Ovary (tissue), 3 donors: ENCODE measurements around the gene SNHG17.

Source experiments
- POLR2A ChIP-seq: fragments of 450-650 bp; IDR thresholded peaks from one replicate; pipeline ENCODE4 v1.6.1; 2017; ENCODE audit warnings: antibody characterized with exemption, mild to moderate bottlenecking, moderate library complexity
- TF ChIP-seq, protein P1 (sequence below), 3 donors: fragments of 450-650 bp in 2 of 3; fragments of 200-600 bp in 1 of 3; IDR thresholded peaks; one replicate each; pipeline versions ENCODE4 v1.5.1 to v1.8.0; 2016 to 2022; ENCODE audit warnings: antibody characterized with exemption in 3 of 3, mild to moderate bottlenecking in 1 of 3
- donor health status: DM: no; HTN: no; CAD: no.

DNA sequence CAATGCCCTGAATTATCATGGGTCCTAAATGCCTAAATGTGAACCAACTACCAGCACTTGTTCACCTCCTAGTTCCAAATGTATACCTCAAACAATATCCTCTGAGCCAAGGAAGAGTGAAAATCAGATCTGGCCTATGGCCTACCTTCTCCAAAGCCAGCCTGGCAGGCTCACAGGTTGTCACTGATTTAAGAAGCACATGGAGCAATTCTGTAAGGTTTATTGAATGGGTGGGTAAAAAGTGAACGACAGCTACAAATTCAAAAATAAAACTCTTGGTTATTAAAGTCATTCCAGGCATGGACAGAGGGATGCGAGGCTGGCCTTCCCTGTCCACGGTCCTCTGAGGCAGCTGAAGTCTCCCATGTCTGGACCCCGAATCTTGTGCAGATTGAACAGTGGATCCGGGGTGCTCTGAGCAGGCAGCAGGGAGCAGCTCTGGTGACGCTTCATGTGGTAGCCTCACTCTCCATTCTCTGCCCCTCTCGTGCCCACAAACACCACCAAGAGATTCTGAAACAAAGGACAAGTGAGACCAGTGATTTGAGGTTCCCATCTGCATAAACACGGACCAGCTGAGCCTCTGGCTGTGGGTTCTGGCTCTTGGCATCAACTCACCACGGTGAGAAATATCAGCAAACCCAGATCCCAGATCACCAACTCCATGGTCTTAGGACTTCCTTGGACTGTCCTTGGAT lies 14.6 kb downstream of the SNHG17 start:
- TF ChIP-seq, protein P1, sequence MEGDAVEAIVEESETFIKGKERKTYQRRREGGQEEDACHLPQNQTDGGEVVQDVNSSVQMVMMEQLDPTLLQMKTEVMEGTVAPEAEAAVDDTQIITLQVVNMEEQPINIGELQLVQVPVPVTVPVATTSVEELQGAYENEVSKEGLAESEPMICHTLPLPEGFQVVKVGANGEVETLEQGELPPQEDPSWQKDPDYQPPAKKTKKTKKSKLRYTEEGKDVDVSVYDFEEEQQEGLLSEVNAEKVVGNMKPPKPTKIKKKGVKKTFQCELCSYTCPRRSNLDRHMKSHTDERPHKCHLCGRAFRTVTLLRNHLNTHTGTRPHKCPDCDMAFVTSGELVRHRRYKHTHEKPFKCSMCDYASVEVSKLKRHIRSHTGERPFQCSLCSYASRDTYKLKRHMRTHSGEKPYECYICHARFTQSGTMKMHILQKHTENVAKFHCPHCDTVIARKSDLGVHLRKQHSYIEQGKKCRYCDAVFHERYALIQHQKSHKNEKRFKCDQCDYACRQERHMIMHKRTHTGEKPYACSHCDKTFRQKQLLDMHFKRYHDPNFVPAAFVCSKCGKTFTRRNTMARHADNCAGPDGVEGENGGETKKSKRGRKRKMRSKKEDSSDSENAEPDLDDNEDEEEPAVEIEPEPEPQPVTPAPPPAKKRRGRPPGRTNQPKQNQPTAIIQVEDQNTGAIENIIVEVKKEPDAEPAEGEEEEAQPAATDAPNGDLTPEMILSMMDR (IDR thresholded peaks at IDR 0.05), result no peak
- TF ChIP-seq POLR2A, result no peak
